KMS-11 (cell line): Measurements from ENCODE around the gene ABHD12.

Source experiments
- H2AFZ ChIP-seq: fragments of 200-600 bp; sonication (generic); 2 replicates; pipeline ENCODE4 v1.6.1; 2016; ENCODE audit warnings: antibody characterized with exemption, mixed run types, low read depth
- H3K27ac ChIP-seq: fragments of 200-600 bp; sonication (generic); 2 replicates; pipeline ENCODE4 v1.6.1; 2016; ENCODE audit warnings: mild to moderate bottlenecking, mixed run types
- H3K27me3 ChIP-seq: fragments of 200-600 bp; sonication (generic); 2 replicates; pipeline ENCODE4 v1.6.1; 2017; ENCODE audit warnings: mild to moderate bottlenecking, low read depth, mixed run types, moderate library complexity; ENCODE audit not compliant: insufficient read depth
- H3K36me3 ChIP-seq: fragments of 200-600 bp; sonication (generic); 2 replicates; pipeline ENCODE4 v1.6.1; 2017; ENCODE audit warnings: mild to moderate bottlenecking, mixed run types; ENCODE audit not compliant: insufficient read depth
- H3K4me1 ChIP-seq: fragments of 200-600 bp; sonication (generic); 2 replicates; pipeline ENCODE4 v1.6.1; 2016; ENCODE audit warnings: mild to moderate bottlenecking, low read depth, mixed run types; ENCODE audit not compliant: poor library complexity, severe bottlenecking
- H3K4me2 ChIP-seq: fragments of 200-600 bp; sonication (generic); 2 replicates; pipeline ENCODE4 v1.7.0; 2016; ENCODE audit warnings: mild to moderate bottlenecking, mixed run types
- H3K4me3 ChIP-seq: fragments of 200-600 bp; sonication (generic); IDR thresholded peaks from 2 replicates; pipeline ENCODE4 v1.6.1; 2017; ENCODE audit warnings: low read depth, low read length, mixed read lengths; ENCODE audit not compliant: insufficient read depth
- H3K79me2 ChIP-seq: fragments of 200-600 bp; sonication (generic); 2 replicates; pipeline ENCODE4 v1.6.1; 2016; ENCODE audit warnings: low read depth, mixed run types; ENCODE audit not compliant: insufficient read depth
- H3K9ac ChIP-seq: fragments of 200-600 bp; sonication (generic); 2 replicates; pipeline ENCODE4 v1.6.1; 2016; ENCODE audit warnings: mild to moderate bottlenecking, mixed run types
- H4K20me1 ChIP-seq: fragments of 200-600 bp; sonication (generic); 2 replicates; pipeline ENCODE4 v1.6.1; 2016; ENCODE audit warnings: mild to moderate bottlenecking, mixed run types; ENCODE audit not compliant: insufficient read depth
- CTCF ChIP-seq: fragments of 200-600 bp; sonication (generic); conservative IDR thresholded peaks from 2 replicates; pipeline ENCODE4 v1.6.1; 2017; ENCODE audit warnings: low read depth, mild to moderate bottlenecking, antibody characterized with exemption, low read length, moderate library complexity, mixed read lengths

Gene ABHD12

GRCh38 chr20:25258828-25259227 lies 131.8 kb downstream of the ABHD12 start:
- Histone ChIP-seq H2AFZ (no peak overlapping the region), H3K27me3 (no peaks in the 10 kb centered on the region), H4K20me1 (no peaks in the 10 kb centered on the region), H3K9ac (no peak overlapping the region), H3K79me2 (peaks cover 22% of the 10 kb centered on the region; the same call in 1 of the 2 replicates), H3K4me2 (no peak overlapping the region), H3K4me1 (peaks cover 17% of the 10 kb centered on the region), H3K27ac (no peak overlapping the region), H3K4me3 (no peak overlapping the region), H3K36me3 (no peaks in the 10 kb centered on the region)
- TF ChIP-seq CTCF: no peak

DNA sequence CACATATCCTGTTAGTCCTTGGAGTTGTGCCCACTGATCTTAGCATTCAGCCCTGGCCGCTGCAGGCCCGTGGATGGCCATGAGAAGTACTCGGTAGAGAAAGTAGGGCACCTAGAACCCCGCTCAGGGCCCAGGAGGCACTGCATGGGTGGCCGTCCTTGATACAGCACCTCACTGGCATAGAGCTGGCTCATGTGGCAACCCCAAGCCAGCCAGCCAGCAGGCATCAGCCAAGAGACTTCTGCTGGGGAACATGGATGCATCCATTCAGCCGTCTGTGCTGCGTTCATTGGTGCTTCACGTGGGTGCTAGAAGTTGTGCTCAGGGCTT lies 132.2 kb downstream of the ABHD12 start:
- no peak for TF ChIP-seq CTCF
- H3K4me3 ChIP-seq: no peak overlapping the region

GRCh38 chr20:25257756-25258475 lies 132.7 kb downstream of the ABHD12 start:
- Histone ChIP-seq H3K27ac (no peak overlapping the region), H3K4me1 (peaks cover 25% of the 10 kb centered on the region), H3K9ac (no peak overlapping the region), H3K4me3 (no peak overlapping the region), H2AFZ (no peak overlapping the region), H4K20me1 (no peaks in the 10 kb centered on the region), H3K4me2 (no peak overlapping the region), H3K27me3 (no peaks in the 10 kb centered on the region), H3K36me3 (no peaks in the 10 kb centered on the region), H3K79me2 (peaks cover 29% of the 10 kb centered on the region; the same call in 1 of the 2 replicates)
- TF ChIP-seq CTCF: no peak

More for the DNA sequence above, 132.2 kb downstream of the ABHD12 start:
- no peak overlapping the region for H3K27ac ChIP-seq
- H2AFZ ChIP-seq: no peak overlapping the region
- no peak overlapping the region for H3K4me2 ChIP-seq
- H3K9ac ChIP-seq: no peak overlapping the region
- peaks cover 20% of the 10 kb centered on the region for H3K4me1 ChIP-seq
- H3K79me2 ChIP-seq: peaks cover 25% of the 10 kb centered on the region; the same call in 1 of the 2 replicates
- H3K27me3 ChIP-seq: no peaks in the 10 kb centered on the region
- no peaks in the 10 kb centered on the region for H3K36me3 ChIP-seq
- H4K20me1 ChIP-seq: no peaks in the 10 kb centered on the region

DNA sequence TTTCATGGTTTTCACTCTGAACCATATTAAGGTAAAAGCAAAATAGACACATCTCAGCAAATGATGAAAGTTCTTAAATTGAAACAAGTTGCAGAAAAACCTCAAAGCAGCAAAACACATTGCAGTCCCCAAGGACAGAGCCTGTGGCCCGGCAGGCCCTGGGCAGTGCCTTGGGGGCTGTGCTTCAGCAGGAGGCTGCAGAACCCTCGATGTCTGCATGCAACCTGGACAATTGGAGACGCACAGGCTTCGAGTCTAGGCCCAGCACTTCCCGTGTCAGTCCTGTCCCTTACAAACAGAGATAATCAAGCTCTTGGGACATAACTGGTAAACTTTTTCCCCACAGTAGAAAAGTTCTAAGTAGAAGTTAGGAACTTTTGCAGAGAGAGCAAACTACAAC lies 133.5 kb downstream of the ABHD12 start:
- Histone ChIP-seq H3K27me3 (no peaks in the 10 kb centered on the region), H3K27ac (no peak overlapping the region), H3K79me2 (peaks cover 32% of the 10 kb centered on the region; the same call in 1 of the 2 replicates), H3K4me2 (no peak overlapping the region), H3K36me3 (no peaks in the 10 kb centered on the region), H3K9ac (no peak overlapping the region), H2AFZ (no peak overlapping the region), H4K20me1 (no peaks in the 10 kb centered on the region), H3K4me1 (peaks cover 33% of the 10 kb centered on the region), H3K4me3 (no peak overlapping the region)
- no peak for TF ChIP-seq CTCF
